GM10847 (cell line): ENCODE data around the gene UNKL.

Experiments
- POLR2A ChIP-seq: IDR thresholded peaks from 2 replicates; pipeline ENCODE4 v1.6.1; 2011; ENCODE audit not compliant: insufficient read length; ENCODE audit errors: extremely low read depth

UNKL gene

DNA sequence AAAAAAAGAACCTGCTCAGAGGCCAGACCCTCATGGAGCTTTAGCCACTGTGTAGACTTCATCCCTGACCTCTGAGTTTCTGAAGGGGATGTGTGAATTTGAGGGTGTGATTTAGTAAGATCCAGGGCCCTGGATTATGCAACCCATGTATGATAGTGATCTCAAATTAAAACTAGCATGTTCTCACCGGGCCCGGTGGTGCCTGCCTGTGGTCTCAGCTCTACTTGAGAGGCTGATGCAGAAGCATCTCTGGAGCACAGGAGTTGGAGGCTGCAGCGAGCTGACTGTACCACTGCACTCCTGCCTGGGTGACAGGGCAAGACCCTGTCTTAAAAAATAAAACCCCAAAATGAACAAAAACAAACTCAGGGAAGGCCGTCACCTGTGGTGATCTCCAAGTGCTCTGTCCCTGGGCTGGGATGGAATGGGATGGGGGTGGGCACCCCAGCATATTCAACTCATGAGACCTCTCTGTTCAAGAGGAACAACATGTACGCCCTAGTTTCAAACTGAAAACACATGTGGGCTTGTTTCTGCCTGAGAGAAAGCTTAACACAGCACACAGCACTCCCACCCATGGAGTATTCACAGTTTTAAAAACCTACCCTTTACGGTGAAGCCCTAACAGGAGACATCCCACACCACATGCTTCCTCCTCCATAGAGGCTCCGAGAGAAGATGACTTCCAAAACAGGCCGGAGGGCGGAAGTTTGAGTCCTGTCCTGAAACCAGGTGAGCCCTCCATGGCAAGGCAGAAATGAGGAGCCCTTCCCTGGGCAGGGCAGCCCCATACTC, 32.7 kb downstream of the UNKL start:
- TF ChIP-seq POLR2A, result no peak

DNA sequence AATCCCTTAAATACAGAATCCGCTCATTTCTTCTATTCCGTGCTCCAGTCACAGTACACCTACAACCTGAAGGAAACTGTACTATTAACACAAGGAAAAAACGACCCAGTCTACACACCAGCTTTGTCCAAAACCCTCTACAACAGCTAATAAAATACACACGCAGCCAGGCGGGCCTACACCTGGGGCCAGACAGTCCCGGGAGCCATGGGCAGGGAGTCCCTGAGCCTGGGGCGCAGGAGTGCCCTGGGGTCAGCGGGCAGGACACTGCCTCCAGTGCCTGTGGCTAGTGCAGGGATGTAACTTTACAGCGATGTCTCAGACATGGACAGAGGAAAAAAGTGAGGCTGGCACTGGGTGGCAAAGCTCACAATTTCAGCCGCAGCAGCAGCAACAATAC, 34.3 kb downstream of the UNKL start:
- no peak for TF ChIP-seq POLR2A

DNA sequence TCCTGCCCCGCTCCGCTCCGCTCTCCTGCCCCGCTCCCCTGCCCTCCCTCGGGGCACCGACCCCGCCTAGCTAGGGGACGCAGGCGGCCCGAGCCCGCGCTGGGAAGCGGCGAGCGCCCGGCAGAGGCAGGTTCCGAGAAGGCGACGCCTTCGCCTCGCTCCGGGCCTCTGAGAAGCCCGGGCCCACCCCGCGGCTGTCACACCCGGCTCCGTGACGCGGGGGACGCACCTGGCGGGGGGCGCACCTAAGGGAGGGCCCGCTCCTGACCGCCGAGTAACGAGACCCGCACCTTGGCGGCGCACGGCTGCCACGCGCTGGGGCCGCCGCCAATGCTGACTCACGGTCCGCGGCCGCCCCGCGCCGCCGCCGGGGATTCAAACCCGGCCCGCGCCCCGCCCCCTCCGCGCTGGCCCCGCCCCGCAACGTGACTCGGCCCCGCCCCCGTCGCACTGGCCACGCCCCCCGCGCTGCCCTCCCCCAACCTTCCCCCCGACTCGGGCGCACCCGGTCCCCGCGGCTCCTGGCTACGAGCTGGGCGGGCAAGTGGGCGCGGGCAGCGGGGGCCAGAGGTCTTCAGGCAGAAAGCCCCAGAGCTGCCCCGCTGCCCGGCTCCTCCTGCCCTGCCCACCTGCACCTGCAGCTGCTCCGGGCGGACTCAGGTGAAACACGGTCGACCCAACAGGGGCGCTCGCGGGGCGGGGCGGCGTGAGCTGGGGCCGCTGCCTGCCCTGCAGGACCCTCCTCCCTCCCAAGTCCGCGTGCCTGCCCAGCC, 35.0 kb downstream of the UNKL start:
- peak; percentile 50 for TF ChIP-seq POLR2A

DNA sequence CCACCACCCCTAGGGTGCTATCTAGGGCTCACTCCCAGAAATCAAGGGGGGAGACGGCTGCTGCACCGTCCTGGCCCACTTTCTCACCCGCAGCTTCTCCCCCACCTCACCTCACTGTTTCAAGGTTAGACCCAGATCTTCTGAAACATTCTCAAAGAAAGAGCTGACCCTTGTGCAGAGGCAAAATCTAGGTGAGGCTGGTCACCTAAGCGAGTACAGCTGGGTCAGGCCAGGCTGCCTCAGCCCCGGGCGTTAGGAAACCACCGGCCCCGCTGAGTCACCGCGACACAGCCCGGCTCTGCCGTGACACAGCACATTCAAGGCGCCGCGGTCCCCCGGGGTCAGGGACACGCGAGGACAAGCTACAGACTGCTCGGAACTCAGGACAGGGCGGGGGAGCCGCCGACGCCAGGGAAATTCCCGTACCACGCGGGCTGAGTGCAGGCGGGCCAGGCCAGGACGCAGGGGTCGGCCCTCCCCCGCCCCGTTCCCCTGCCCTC, 35.6 kb downstream of the UNKL start:
- no peak for TF ChIP-seq POLR2A

DNA sequence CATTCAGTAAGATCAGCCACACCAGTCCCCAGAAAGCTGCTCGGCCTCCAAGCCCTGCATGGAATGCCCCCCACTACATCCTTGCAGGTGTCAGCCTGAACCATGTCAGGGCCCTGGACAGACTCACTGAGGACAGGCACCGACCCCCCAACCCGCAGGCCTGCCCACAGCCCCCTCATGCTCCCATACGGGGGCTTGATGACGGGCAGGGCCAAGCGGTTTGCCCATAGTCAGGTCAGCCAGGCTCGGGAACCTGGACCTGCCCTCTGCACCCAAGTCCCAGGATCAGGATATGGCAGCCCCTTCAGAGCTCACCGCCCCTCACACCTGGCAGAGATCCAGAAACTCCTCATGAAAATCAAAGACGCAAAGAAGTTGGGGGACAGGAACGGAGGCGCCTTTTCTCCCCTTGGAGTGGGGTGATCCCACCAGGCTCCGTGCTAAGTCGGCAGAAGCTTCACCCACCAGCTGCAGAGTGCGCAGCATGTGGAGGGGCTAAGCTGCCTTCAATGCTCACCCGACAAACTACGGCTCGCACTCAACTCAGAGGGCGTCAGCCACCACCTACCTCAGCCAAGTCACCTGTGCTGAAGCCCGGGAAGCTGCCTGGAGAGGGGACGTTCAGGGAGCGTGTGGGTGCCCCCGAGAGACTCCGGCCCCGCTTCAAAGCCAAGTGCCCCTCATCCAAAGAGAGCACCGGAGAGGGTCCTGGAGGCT, 36.3 kb downstream of the UNKL start:
- TF ChIP-seq POLR2A, result no peak

DNA sequence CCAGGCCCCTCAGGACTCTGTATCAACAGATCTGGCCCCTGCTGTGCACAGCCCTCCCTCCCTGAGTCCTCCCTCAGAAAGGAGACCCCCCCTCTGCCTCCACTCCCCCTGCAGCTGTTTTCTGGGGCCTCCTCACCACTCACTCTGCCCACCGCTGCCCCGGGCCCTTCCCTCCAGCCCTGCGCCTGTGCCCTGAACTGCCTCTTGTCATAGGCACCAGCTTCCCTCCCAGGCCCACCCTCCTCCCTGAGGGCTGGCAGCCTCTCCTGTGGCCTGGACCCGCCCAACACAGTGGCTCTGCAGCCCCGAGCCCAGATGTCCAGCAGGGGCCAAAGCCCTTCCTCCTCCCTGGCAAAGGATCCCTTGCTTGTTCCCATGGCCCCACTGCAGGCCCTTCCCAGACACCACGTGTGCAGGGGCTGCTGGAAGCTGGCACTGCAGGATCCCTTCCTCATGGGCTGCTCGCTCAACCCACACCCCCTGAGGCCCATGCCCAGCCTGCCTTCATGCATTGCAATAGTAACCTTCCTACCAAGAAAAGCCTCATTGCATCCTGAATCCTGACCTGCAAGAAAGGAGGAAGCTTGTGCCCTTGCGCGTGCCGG, 37.0 kb downstream of the UNKL start:
- TF ChIP-seq POLR2A, result no peak

DNA sequence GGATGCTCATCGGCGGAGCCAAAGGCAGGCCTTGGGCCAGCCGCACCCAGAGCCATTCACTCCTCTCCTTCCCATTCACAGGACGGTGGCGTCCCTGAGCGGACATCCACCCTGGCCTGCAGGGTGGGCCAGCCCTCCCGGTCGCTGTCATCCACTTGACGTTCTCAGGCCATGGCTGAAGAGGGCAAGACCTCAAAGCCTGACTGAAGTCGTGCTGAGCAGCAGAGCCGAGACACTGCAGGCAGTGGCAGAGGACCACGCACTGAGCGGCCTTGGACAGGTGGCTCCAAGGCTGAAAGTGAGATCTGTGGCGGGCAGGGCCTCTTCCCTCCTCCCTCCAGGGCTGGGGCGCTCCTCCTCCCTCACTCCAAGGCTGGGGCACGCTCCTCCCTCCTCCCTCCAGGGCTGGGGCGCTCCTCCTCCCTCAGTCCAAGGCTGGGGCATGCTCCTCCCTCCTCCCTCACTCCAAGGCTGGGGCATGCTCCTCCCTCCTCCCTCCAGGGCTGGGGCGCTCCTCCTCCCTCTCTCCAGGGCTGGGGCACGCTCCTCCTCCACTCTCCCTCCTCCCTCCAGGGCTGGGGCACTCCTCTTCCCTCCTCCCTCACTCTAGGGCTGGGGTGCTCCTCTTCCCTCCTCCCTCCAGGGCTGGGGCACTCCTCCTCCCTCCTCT, 38.6 kb downstream of the UNKL start:
- TF ChIP-seq POLR2A, result no peak

DNA sequence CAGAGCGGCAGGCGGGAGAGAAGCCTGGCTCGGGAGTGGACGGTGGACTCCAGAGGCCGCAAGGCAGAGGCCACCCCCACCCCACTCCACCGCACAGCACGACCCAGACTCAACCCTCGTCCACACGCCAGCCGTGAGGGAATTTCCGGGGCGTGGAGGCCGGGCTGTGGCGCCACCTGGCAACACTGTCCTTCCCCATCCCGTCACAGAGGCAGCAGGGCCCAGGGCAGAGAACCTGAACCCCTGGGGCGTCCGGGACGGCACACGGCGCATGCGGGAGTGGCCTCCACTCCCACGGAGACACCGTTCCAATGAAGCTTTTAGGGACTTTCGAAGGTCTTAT, 39.2 kb downstream of the UNKL start:
- no peak for TF ChIP-seq POLR2A

DNA sequence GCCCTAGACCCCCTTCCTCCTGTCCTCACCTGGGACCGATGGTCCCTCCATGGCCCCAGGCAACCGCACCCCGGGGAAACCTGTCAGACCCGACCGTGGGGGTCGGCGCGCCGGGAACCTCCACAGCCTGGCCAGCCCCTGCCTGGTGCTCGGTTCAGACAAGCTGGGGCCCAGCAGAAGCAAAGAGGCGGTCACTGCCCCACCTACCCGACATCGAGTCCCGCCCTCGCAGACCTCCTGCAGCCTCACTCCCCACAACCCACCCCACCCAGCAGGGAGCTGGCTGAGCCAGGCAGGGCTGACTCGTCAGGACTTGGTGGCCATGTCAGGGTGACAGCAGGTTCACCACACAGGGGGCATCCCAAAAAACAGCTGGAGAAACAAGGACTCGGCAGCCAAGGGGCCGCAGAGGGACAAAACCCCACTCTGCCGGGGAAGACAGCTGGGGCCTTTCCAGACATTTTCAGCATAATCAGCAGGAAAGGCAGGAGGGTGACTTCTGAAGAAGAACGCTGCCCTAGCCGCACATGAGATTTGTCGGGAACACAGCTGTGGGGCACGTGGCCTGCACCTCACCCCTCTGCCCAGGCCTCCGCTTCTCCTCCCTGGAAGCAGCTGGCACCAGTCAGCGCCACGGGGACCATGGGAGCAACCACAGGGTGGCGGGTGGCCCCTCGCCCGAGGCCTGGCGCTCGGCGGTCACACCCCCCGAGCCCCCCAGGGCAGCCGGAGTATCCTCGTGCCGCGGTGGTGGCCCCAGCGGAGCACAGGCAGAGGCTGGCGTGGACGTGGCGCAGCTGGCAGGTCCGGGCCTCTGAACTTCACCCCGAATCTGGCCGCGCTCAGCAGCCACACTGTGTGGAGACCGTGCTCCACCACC, 39.8 kb downstream of the UNKL start:
- no peak for TF ChIP-seq POLR2A

DNA sequence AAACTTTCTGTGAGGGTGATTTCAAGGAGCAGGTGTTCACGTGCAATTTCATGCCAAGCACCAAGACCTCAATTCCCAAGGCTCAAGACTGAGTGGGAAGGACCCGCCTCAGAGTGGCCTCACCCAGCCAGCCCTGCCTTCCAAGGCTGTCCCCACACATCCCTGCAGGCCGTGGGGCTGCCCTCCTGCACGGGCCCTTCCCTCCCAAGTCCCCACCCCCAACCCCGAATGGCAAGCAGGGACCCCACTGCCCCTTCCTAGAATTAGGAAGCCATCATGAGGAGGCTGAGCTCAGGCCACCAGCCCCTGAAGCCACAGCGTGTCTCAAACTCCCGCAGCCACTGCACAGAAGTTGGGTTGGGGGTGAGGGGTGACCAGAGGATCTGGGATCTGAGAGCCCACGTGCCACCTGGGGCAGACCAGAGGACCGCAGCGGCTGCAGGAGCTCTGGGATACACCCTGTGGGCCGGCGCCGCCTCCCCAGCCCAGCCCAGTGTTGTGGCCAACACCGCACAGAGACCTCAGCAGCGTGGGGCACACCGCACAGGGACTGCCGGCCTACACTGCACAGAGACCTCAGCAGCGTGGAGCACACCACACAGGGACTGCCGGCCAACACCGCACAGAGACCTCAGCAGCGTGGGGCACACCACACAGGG, 42.1 kb downstream of the UNKL start:
- no peak for TF ChIP-seq POLR2A

DNA sequence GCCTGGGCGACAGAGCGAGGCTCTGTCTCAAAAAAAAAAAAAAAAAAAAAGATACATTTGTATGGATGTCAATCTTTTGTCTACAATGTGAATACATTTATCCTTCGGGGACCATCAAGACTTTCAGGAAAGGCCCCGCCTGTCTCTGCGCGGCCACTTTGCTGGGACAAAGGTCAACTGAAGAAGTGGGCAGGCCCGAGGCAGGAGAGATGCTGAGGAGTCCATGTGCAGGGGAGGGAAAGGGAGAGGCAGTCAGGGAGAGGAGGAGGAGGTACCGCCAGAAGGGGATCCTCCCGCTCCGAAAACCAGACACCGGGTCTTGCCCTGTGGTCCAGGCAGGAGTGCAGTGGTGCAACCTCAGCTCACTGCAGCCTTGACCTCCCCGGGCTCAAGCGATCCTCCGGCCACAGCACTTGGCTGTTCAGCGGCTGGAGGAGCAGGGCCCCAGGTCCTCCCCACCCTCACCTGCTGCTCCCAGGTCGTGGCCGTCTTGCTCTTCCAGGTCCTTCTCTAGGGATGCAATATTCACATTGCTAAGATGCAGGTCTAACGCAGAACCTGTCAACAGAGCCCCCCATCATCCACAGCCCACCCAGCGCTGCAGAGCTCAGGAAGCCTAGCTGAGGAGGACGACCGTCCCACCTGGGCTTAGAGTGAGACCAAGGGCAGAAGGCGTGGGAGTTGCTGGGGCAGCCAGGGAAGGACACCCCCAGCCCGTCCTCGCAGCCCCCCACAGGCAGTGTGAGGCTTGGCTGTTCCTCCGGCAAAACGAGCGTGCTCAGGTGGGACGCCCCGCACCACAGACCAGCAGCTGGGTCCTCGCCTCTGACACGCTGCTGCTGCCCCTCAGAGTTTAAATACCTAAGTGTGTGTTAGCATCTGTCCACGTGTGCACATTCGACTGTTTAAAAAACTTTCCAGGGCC, 43.2 kb downstream of the UNKL start:
- no peak for TF ChIP-seq POLR2A

DNA sequence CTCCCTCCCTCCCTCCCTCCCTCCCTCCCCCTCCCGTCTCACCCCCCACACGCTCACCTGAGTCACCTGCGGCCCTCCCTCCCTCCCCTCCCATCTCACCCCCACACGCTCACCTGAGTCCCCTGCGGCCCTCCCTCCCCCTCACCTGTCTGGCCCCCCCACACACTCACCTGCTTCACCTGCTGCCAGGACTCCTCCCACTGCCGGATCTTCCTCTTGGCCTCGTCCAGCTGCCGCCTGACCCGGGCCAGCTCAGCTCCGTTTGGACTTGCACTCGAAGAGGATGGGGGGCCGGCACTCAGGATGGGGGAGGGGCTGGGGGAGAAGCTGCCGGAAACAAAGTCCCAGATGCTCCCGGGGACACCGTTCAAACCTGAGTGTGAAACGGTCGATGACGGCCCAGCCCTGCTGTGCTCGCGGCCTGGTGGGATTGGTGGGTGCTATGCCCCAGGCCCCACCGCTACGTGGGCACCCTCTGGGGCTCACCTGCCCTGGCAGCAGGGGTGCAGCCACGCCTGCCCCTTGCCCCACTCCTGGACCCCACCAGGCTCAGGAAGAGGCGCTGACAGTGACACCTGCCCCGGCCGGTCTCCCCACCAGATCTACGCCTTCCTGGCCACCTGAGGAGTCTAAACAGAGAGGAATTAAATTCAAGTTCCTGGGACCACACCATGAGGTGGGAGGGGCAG, 46.9 kb downstream of the UNKL start:
- TF ChIP-seq POLR2A, result no peak
